SU-DHL-6 (cell line): ENCODE data around the gene DPYSL5.

Experiments used
- CTCF ChIP-seq: fragments of 200-600 bp; sonication (generic); IDR thresholded peaks from one replicate; pipeline ENCODE4 v1.5.1; 2017; ENCODE audit warnings: antibody characterized with exemption, mild to moderate bottlenecking, low read length, moderate library complexity; ENCODE audit not compliant: insufficient read depth, poor library complexity, severe bottlenecking
- EZH2phosphoT487 ChIP-seq: fragments of 200-600 bp; sonication (generic), shearing (Covaris generic); conservative IDR thresholded peaks from 2 replicates; pipeline ENCODE4 v1.6.1; 2018; ENCODE audit warnings: mild to moderate bottlenecking, antibody characterized with exemption, low read length, moderate library complexity, mixed read lengths

GRCh38 chr2:26848336-26849055 is 564 bp downstream of the DPYSL5 start:
- TF ChIP-seq CTCF: no peak
- TF ChIP-seq EZH2phosphoT487: no peak
